ENCODE measurements around the gene HBD. TPM values are rescaled to one million over a fixed set of nuclear protein-coding genes. Genes with fewer than 3 reads are reported as not detected.

HBD gene
- total and polyA plus RNA-seq, 7 donors, result not detected

DNA sequence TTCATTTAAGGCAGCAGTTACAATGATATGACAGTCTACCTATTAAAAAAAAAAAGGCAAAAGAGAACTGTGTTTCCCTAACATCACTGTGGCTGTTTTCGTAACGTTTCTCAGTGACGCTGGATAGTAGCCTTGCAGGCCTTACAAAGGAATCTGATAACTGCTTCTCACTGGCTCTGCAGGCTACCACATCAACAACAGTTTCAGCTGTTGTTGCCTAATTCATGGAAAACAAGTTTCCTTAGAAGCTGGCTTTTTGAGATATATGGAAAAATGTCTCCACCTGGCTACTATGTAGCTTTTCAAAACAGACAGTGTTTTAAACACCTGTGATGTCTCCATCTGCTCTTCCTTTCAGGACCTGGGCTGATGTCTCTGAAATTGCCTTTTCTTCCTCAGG is 37.6 kb downstream of the HBD start:
- H3K9me3 ChIP-seq, result no peaks in the 10 kb centered on the region
- intact Hi-C loops (cut with DNase I), result no loop called here
- H3K4me1 ChIP-seq, result no peaks in the 10 kb centered on the region
- TF ChIP-seq POLR2A (IDR thresholded peaks at IDR 0.05) (no peak), EP300 (IDR thresholded peaks at IDR 0.05) (no peak), POLR2AphosphoS5 (IDR thresholded peaks at IDR 0.05) (no peak)
- TF ChIP-seq, protein P1, sequence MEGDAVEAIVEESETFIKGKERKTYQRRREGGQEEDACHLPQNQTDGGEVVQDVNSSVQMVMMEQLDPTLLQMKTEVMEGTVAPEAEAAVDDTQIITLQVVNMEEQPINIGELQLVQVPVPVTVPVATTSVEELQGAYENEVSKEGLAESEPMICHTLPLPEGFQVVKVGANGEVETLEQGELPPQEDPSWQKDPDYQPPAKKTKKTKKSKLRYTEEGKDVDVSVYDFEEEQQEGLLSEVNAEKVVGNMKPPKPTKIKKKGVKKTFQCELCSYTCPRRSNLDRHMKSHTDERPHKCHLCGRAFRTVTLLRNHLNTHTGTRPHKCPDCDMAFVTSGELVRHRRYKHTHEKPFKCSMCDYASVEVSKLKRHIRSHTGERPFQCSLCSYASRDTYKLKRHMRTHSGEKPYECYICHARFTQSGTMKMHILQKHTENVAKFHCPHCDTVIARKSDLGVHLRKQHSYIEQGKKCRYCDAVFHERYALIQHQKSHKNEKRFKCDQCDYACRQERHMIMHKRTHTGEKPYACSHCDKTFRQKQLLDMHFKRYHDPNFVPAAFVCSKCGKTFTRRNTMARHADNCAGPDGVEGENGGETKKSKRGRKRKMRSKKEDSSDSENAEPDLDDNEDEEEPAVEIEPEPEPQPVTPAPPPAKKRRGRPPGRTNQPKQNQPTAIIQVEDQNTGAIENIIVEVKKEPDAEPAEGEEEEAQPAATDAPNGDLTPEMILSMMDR (IDR thresholded peaks at IDR 0.05), result no peak
- H3K27me3 ChIP-seq, result no peaks in the 10 kb centered on the region
- H3K27ac ChIP-seq, result no peak overlapping the region
- no peak for DNase-seq
- no peaks in the 10 kb centered on the region for H3K36me3 ChIP-seq
- H3K4me3 ChIP-seq, result no peak overlapping the region
- WGBS, 2 donors, result 75 to 84% methylated on average over 3 of the region's 3 CpGs

GRCh38 chr11:5196067-5196466 is 38.2 kb downstream of the HBD start:
- no peaks in the 10 kb centered on the region for H3K36me3 ChIP-seq
- H3K4me3 ChIP-seq, result no peak overlapping the region
- intact Hi-C loops (cut with DNase I), result no loop called here
- WGBS, 2 donors, result 76 to 78% methylated on average over 5 of the region's 5 CpGs
- TF ChIP-seq POLR2A (IDR thresholded peaks at IDR 0.05) (no peak), EP300 (IDR thresholded peaks at IDR 0.05) (no peak), POLR2AphosphoS5 (IDR thresholded peaks at IDR 0.05) (no peak)
- TF ChIP-seq, protein P1 (IDR thresholded peaks at IDR 0.05), result no peak
- no peaks in the 10 kb centered on the region for H3K9me3 ChIP-seq
- no peak for DNase-seq
- no peak overlapping the region for H3K27ac ChIP-seq
- no peaks in the 10 kb centered on the region for H3K4me1 ChIP-seq
- H3K27me3 ChIP-seq, result no peaks in the 10 kb centered on the region

GRCh38 chr11:5192738-5193137 is 41.5 kb downstream of the HBD start:
- Histone ChIP-seq H3K36me3 (no peaks in the 10 kb centered on the region), H3K27ac (no peak overlapping the region), H3K27me3 (no peaks in the 10 kb centered on the region), H3K9me3 (no peaks in the 10 kb centered on the region), H3K4me1 (no peaks in the 10 kb centered on the region), H3K4me3 (no peak overlapping the region)
- no peak for DNase-seq
- intact Hi-C loops (cut with DNase I), result no loop called here
- TF ChIP-seq POLR2AphosphoS5 (IDR thresholded peaks at IDR 0.05) (no peak), POLR2A (IDR thresholded peaks at IDR 0.05) (no peak), EP300 (IDR thresholded peaks at IDR 0.05) (no peak)
- TF ChIP-seq, protein P1 (IDR thresholded peaks at IDR 0.05), result no peak
- 1 to 24% methylated on average over 1 of the region's 1 CpG for WGBS, 2 donors

GRCh38 chr11:5188201-5188600 is 46.1 kb downstream of the HBD start:
- Histone ChIP-seq H3K4me1 (no peaks in the 10 kb centered on the region), H3K27me3 (no peaks in the 10 kb centered on the region), H3K27ac (no peak overlapping the region), H3K4me3 (no peak overlapping the region), H3K9me3 (no peaks in the 10 kb centered on the region), H3K36me3 (no peaks in the 10 kb centered on the region)
- intact Hi-C loops (cut with DNase I), result no loop called here
- no peak for DNase-seq
- 85 to 87% methylated on average over 2 of the region's 2 CpGs for WGBS, 2 donors
- TF ChIP-seq POLR2AphosphoS5 (IDR thresholded peaks at IDR 0.05), result no peak
- TF ChIP-seq EP300 (IDR thresholded peaks at IDR 0.05), result no peak
- no peak for TF ChIP-seq POLR2A (IDR thresholded peaks at IDR 0.05)
- TF ChIP-seq, protein P1 (IDR thresholded peaks at IDR 0.05), result no peak

Other genes with a start within 250 kb of the HBD start
- not detected for gene OR51L1, start 239.6 kb downstream of the HBD start, total RNA-seq
- not detected for gene OR51L1, start 239.6 kb downstream of the HBD start, polyA plus RNA-seq
- gene OR52J3, start 188.0 kb downstream of the HBD start, total RNA-seq, result not detected
- not detected for gene OR52J3, start 188.0 kb downstream of the HBD start, polyA plus RNA-seq
- not detected for gene OR52E2, start 174.9 kb downstream of the HBD start, total RNA-seq
- not detected for gene OR52E2, start 174.9 kb downstream of the HBD start, polyA plus RNA-seq
- gene OR52E1, start 164.9 kb downstream of the HBD start, total RNA-seq, result not detected
- not detected for gene OR52E1, start 164.9 kb downstream of the HBD start, polyA plus RNA-seq
- not detected for gene OR52A5, start 96.1 kb downstream of the HBD start, total RNA-seq
- not detected for gene OR52A5, start 96.1 kb downstream of the HBD start, polyA plus RNA-seq
- gene OR52A1, start 79.7 kb downstream of the HBD start, total RNA-seq, result not detected
- gene OR52A1, start 79.7 kb downstream of the HBD start, polyA plus RNA-seq, result not detected
- not detected for gene OR51V1, start 33.8 kb downstream of the HBD start, total RNA-seq
- gene OR51V1, start 33.8 kb downstream of the HBD start, polyA plus RNA-seq, result not detected
- 10 to 100 TPM in 1 of 4 donors, 1 to 10 TPM in 3; 2.5 to 57.3 (median 5.8) TPM for gene HBB, start 7.4 kb downstream of the HBD start, total RNA-seq
- gene HBB, start 7.4 kb downstream of the HBD start, polyA plus RNA-seq, result 1 to 10 TPM in 2 of 3 donors, not detected in 1; 1.6 to 3.3 TPM
- gene HBG1, start 15.4 kb upstream of the HBD start, total RNA-seq, result not detected
- gene HBG1, start 15.4 kb upstream of the HBD start, polyA plus RNA-seq, result not detected
- gene HBG2, start 20.3 kb upstream of the HBD start, total RNA-seq, result not detected
- gene HBG2, start 20.3 kb upstream of the HBD start, polyA plus RNA-seq, result not detected
- gene HBE1, start 35.5 kb upstream of the HBD start, total RNA-seq, result not detected
- not detected for gene HBE1, start 35.5 kb upstream of the HBD start, polyA plus RNA-seq
- not detected for gene OR51B4, start 67.5 kb upstream of the HBD start, total RNA-seq
- not detected for gene OR51B4, start 67.5 kb upstream of the HBD start, polyA plus RNA-seq
- gene OR51B2, start 89.8 kb upstream of the HBD start, total RNA-seq, result 1 to 10 TPM in 1 of 4 donors, under 1 TPM in 1, not detected in 2; 0.66 to 1.1 TPM
- not detected for gene OR51B2, start 89.8 kb upstream of the HBD start, polyA plus RNA-seq
- 1 to 10 TPM in 1 of 4 donors, not detected in 3; 1.3 TPM for gene OR51B5, start 109.0 kb upstream of the HBD start, total RNA-seq
- gene OR51B5, start 109.0 kb upstream of the HBD start, polyA plus RNA-seq, result not detected
- gene OR51B6, start 117.0 kb upstream of the HBD start, total RNA-seq, result not detected
- not detected for gene OR51B6, start 117.0 kb upstream of the HBD start, polyA plus RNA-seq
- not detected for gene OR51M1, start 149.3 kb upstream of the HBD start, total RNA-seq
- gene OR51M1, start 149.3 kb upstream of the HBD start, polyA plus RNA-seq, result under 1 TPM in 1 of 3 donors, not detected in 2; under 0.01 TPM
- not detected for gene OR51Q1, start 187.6 kb upstream of the HBD start, total RNA-seq
- gene OR51Q1, start 187.6 kb upstream of the HBD start, polyA plus RNA-seq, result not detected
- gene OR51I1, start 207.0 kb upstream of the HBD start, total RNA-seq, result 1 to 10 TPM in 1 of 4 donors, not detected in 3; 2.2 TPM
- not detected for gene OR51I1, start 207.0 kb upstream of the HBD start, polyA plus RNA-seq
- not detected for gene OR51I2, start 214.8 kb upstream of the HBD start, total RNA-seq
- not detected for gene OR51I2, start 214.8 kb upstream of the HBD start, polyA plus RNA-seq